Astrocyte of the spinal cord (primary cell): Measurements from ENCODE around the gene DOCK10.
A peak's percentile ranks its signal among the peaks of the same experiment; 100 is the strongest.

ENCODE experiments used
- DNase-seq: peaks from one replicate; pipeline ENCODE4 v3.0.0; 2011; ENCODE audit warnings: low read depth, low spot score
- H3K4me3 ChIP-seq: 2 replicates; pipeline ENCODE4 v1.5.1; 2011; ENCODE audit warnings: low read depth, mild to moderate bottlenecking, low read length, moderate library complexity
- CTCF ChIP-seq: IDR thresholded peaks from 2 replicates; pipeline ENCODE4 v1.5.1; 2012; ENCODE audit warnings: low read depth, mild to moderate bottlenecking, low read length, inconsistent platforms
- in situ Hi-C: cut with HindIII; loops from 2 replicates; pipeline ENCODE4 v1.10.0; 2017; ENCODE audit warnings: low sequenced_read_pairs

The DOCK10 gene

GRCh38 chr2:224994242-224994823, 47.9 kb downstream of the DOCK10 start:
- no peak for DNase-seq
- no peak for TF ChIP-seq CTCF
- in situ Hi-C loops, result no loop called here
- no peak overlapping the region for H3K4me3 ChIP-seq

GRCh38 chr2:224990710-224991109, 51.6 kb downstream of the DOCK10 start:
- no peak overlapping the region for H3K4me3 ChIP-seq
- in situ Hi-C loops, result no loop called here
- TF ChIP-seq CTCF, result no peak
- DNase-seq, result no peak

GRCh38 chr2:224987733-224988132, 54.5 kb downstream of the DOCK10 start:
- in situ Hi-C loops, result no loop called here
- no peak for TF ChIP-seq CTCF
- DNase-seq, result peak; percentile 32
- no peak overlapping the region for H3K4me3 ChIP-seq

- no peak for TF ChIP-seq CTCF
- no peak for DNase-seq
- in situ Hi-C loops, result no loop called here
- no peak overlapping the region for H3K4me3 ChIP-seq
Observed at GRCh38 chr2:224986477-224986876, 55.8 kb downstream of the DOCK10 start.

GRCh38 chr2:224984637-224985036, 57.6 kb downstream of the DOCK10 start:
- DNase-seq, result no peak
- no peak overlapping the region for H3K4me3 ChIP-seq
- TF ChIP-seq CTCF, result no peak
- in situ Hi-C loops, result no loop called here

- TF ChIP-seq CTCF, result no peak
- in situ Hi-C loops, result no loop called here
- DNase-seq, result peak; percentile 39
- H3K4me3 ChIP-seq, result peak overlapping the region; percentile 14
Observed at GRCh38 chr2:224983712-224984554, 58.3 kb downstream of the DOCK10 start.
